Measurements from ENCODE around the gene DHPS. TPM values are rescaled to one million over a fixed set of nuclear protein-coding genes. Genes with fewer than 3 reads are reported as not detected.
A peak's percentile ranks its signal among the peaks of the same experiment; 100 is the strongest.

DHPS gene
- total and polyA plus RNA-seq, 2 of the 13 experiments (the other 11 are each of a cell fraction or from before 2014, with no cell fraction given), result 43.3 to 84.3 TPM

DNA sequence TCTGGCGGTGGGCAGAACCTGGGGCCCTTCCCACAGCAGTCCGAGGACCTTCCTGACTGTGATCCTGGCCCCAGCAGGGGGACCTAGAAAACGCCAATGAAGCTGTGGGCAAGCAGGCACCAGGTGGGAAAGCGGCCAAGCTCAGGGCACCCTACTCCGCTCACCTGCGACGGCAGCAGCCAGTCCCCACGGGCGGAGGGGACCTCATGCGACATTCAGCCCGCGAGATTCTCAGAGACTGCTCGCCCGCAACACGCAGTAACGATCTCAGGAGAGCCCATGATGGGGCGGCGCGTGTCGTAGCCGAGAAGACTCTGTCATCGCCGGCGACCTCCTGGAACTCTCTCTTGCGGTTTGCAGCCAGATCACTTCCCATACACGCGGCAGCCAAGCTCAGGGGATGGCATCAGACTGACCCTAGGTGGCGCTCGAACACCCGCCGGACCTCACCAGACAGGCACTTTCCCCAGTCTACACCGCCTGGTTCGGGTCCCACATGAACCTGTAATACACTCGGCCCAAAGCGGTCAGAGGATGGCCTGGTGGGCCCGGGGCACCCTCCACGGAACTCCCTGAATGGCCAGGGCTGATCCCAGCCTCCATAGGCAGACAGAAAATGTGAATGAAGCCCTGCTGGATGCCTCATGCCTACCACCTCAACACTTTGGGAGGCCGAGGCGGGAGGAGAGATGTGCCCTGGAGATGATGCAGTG, 41.6 kb downstream of the DHPS start (continued):
- TF ChIP-seq, protein P1, sequence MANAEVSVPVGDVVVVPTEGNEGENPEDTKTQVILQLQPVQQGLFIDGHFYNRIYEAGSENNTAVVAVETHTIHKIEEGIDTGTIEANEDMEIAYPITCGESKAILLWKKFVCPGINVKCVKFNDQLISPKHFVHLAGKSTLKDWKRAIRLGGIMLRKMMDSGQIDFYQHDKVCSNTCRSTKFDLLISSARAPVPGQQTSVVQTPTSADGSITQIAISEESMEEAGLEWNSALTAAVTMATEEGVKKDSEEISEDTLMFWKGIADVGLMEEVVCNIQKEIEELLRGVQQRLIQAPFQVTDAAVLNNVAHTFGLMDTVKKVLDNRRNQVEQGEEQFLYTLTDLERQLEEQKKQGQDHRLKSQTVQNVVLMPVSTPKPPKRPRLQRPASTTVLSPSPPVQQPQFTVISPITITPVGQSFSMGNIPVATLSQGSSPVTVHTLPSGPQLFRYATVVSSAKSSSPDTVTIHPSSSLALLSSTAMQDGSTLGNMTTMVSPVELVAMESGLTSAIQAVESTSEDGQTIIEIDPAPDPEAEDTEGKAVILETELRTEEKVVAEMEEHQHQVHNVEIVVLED (CRISPR knock-in tag; IDR thresholded peaks at IDR 0.05; ENCODE audit: borderline replicate concordance), result no peak
- TF ChIP-seq ZNF577 (CRISPR knock-in tag; IDR thresholded peaks at IDR 0.05; ENCODE audit: borderline replicate concordance, low read depth) (no peak), MZF1 (CRISPR knock-in tag; IDR thresholded peaks at IDR 0.05; ENCODE audit: borderline replicate concordance) (no peak), ZNF567 (CRISPR knock-in tag; IDR thresholded peaks at IDR 0.05; ENCODE audit: borderline replicate concordance) (no peak), MEIS2 (CRISPR knock-in tag; IDR thresholded peaks at IDR 0.05) (no peak), EHMT2 (IDR thresholded peaks at IDR 0.05; ENCODE audit: borderline replicate concordance, low read depth, low read length) (no peak), JUN (CRISPR knock-in tag; IDR thresholded peaks at IDR 0.05) (no peak), ZNF274 (CRISPR knock-in tag; IDR thresholded peaks at IDR 0.05) (peak; percentile 68; the same call in 1 of the 2 replicates), ZC3H4 (CRISPR knock-in tag; IDR thresholded peaks at IDR 0.05; ENCODE audit: borderline replicate concordance) (no peak), ZNF317 (CRISPR knock-in tag; IDR thresholded peaks at IDR 0.05) (0 out of 2 replicates have a peak, but pooled peaks have one; percentile 27), HNF4A (CRISPR knock-in tag; IDR thresholded peaks at IDR 0.05) (no peak), PHB2 (IDR thresholded peaks at IDR 0.05; ENCODE audit: partially characterized antibody) (no peak), REPIN1 (CRISPR knock-in tag; IDR thresholded peaks at IDR 0.05; ENCODE audit: borderline replicate concordance, low read depth) (no peak), REL (CRISPR knock-in tag; conservative IDR thresholded peaks at IDR 0.05) (no peak), RORA (CRISPR knock-in tag; IDR thresholded peaks at IDR 0.05) (no peak), NR1H2 (CRISPR knock-in tag; IDR thresholded peaks at IDR 0.05; ENCODE audit: borderline replicate concordance, low read depth) (no peak), ZNF350 (CRISPR knock-in tag; IDR thresholded peaks at IDR 0.05; ENCODE audit: borderline replicate concordance, low read depth) (peak; percentile 36; the same call in 1 of the 2 replicates), FOXC1 (CRISPR knock-in tag; IDR thresholded peaks at IDR 0.05; ENCODE audit: borderline replicate concordance) (no peak)
- TF ChIP-seq, protein P2, sequence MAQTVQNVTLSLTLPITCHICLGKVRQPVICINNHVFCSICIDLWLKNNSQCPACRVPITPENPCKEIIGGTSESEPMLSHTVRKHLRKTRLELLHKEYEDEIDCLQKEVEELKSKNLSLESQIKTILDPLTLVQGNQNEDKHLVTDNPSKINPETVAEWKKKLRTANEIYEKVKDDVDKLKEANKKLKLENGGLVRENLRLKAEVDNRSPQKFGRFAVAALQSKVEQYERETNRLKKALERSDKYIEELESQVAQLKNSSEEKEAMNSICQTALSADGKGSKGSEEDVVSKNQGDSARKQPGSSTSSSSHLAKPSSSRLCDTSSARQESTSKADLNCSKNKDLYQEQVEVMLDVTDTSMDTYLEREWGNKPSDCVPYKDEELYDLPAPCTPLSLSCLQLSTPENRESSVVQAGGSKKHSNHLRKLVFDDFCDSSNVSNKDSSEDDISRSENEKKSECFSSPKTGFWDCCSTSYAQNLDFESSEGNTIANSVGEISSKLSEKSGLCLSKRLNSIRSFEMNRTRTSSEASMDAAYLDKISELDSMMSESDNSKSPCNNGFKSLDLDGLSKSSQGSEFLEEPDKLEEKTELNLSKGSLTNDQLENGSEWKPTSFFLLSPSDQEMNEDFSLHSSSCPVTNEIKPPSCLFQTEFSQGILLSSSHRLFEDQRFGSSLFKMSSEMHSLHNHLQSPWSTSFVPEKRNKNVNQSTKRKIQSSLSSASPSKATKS (CRISPR knock-in tag; IDR thresholded peaks at IDR 0.05), result no peak
- TF ChIP-seq, protein P3, sequence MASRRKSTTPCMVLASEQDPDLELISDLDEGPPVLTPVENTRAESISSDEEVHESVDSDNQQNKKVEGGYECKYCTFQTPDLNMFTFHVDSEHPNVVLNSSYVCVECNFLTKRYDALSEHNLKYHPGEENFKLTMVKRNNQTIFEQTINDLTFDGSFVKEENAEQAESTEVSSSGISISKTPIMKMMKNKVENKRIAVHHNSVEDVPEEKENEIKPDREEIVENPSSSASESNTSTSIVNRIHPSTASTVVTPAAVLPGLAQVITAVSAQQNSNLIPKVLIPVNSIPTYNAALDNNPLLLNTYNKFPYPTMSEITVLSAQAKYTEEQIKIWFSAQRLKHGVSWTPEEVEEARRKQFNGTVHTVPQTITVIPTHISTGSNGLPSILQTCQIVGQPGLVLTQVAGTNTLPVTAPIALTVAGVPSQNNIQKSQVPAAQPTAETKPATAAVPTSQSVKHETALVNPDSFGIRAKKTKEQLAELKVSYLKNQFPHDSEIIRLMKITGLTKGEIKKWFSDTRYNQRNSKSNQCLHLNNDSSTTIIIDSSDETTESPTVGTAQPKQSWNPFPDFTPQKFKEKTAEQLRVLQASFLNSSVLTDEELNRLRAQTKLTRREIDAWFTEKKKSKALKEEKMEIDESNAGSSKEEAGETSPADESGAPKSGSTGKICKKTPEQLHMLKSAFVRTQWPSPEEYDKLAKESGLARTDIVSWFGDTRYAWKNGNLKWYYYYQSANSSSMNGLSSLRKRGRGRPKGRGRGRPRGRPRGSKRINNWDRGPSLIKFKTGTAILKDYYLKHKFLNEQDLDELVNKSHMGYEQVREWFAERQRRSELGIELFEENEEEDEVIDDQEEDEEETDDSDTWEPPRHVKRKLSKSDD (CRISPR knock-in tag; IDR thresholded peaks at IDR 0.05; ENCODE audit: low read depth), result no peak
